A673 (cell line): ENCODE data around the gene BMERB1. TPM values are rescaled to one million over a fixed set of nuclear protein-coding genes. Genes with fewer than 3 reads are reported as not detected.
"Not testable (repeated sequence)": the region's sequence is repeated elsewhere in the genome, so short reads cannot be mapped to it uniquely, and the experiment has no call there.

Source experiments
- BruUV-seq: library from RNA; stranded (reverse); fragments of 400-500 nt; replicated peaks from 2 replicates; lab custom pipeline; 2021; lab: Mats Ljungman, UMichigan
- CTCF ChIA-PET: fragments of 300-600 bp; sonication (Branson Sonifier 250); formaldehyde crosslinking; loops from one replicate; lab custom pipeline; 2022; ENCODE audit warnings: antibody characterized with exemption; lab: Charles Lee
- POLR2A ChIA-PET: fragments of 300-600 bp; sonication (Branson Sonifier 250); formaldehyde crosslinking; loops from one replicate; lab custom pipeline; 2022; ENCODE audit warnings: antibody characterized with exemption; ENCODE audit not compliant: low non-redundant PET; lab: Charles Lee
- DNase-seq: peaks from one replicate; pipeline ENCODE4 v3.0.0-alpha.2; 2015; ENCODE audit warnings: low spot score
- H3K27ac ChIP-seq: fragments of 200-600 bp; sonication (generic); 2 replicates; pipeline ENCODE4 v1.5.1; 2016; ENCODE audit warnings: mixed run types, low read depth, mild to moderate bottlenecking, mixed read lengths, antibody characterized with exemption, low read length; ENCODE audit not compliant: poor library complexity, severe bottlenecking
- H3K27me3 ChIP-seq: fragments of 200-600 bp; sonication (generic); replicated peaks from 2 replicates; pipeline ENCODE4 v1.6.1; 2017; ENCODE audit warnings: mixed run types, low read depth, mild to moderate bottlenecking, mixed read lengths, antibody characterized with exemption, low read length; ENCODE audit not compliant: insufficient read depth, poor library complexity
- H3K36me3 ChIP-seq: fragments of 200-600 bp; sonication (generic); 2 replicates; pipeline ENCODE4 v1.6.1; 2016; ENCODE audit warnings: mixed run types, mild to moderate bottlenecking, mixed read lengths, antibody characterized with exemption, low read length; ENCODE audit not compliant: insufficient read depth, poor library complexity, severe bottlenecking
- H3K4me1 ChIP-seq: fragments of 200-600 bp; sonication (generic); 2 replicates; pipeline ENCODE4 v1.6.1; 2017; ENCODE audit warnings: mixed run types, mild to moderate bottlenecking, mixed read lengths, antibody characterized with exemption, low read length; ENCODE audit not compliant: insufficient read depth, poor library complexity, severe bottlenecking
- H3K4me3 ChIP-seq: fragments of 200-600 bp; sonication (generic); 2 replicates; pipeline ENCODE4 v1.5.1; 2016; ENCODE audit warnings: low read depth, mixed run types, mild to moderate bottlenecking, mixed read lengths, low read length; ENCODE audit not compliant: poor library complexity, severe bottlenecking
- H3K9me3 ChIP-seq: fragments of 200-600 bp; sonication (generic); 2 replicates; pipeline ENCODE4 v1.6.1; 2016; ENCODE audit warnings: mixed run types, low read depth, mild to moderate bottlenecking, mixed read lengths, antibody characterized with exemption, low read length; ENCODE audit not compliant: poor library complexity, severe bottlenecking
- CTCF ChIP-seq: fragments of 300-800, 200-600 bp; sonication (generic); conservative IDR thresholded peaks from 2 replicates; pipeline ENCODE4 v1.5.1; 2017; ENCODE audit warnings: low read depth, mild to moderate bottlenecking, antibody characterized with exemption, low read length, moderate library complexity, mixed read lengths
- EZH2 ChIP-seq: fragments of 200-600 bp; sonication (generic); IDR thresholded peaks from 2 replicates; pipeline ENCODE4 v1.6.1; 2017; ENCODE audit warnings: borderline replicate concordance, low read depth, mild to moderate bottlenecking, mixed read lengths, antibody characterized with exemption, low read length; ENCODE audit not compliant: poor library complexity, severe bottlenecking
- intact Hi-C: fragments of 100-400 bp; cut with micrococcal nuclease; formaldehyde crosslinking; loops from one replicate; pipeline ENCODE4 v1.10.0; 2022; ENCODE audit not compliant: unreplicated experiment
- total RNA-seq: library from RNA; stranded (reverse); gene quantifications from 2 replicates; pipeline ENCODE4 v1.2.3, GENCODE V29; 2021

BMERB1 gene
- total RNA-seq, 1 experiment from 2014 or later = 11.5 TPM

DNA sequence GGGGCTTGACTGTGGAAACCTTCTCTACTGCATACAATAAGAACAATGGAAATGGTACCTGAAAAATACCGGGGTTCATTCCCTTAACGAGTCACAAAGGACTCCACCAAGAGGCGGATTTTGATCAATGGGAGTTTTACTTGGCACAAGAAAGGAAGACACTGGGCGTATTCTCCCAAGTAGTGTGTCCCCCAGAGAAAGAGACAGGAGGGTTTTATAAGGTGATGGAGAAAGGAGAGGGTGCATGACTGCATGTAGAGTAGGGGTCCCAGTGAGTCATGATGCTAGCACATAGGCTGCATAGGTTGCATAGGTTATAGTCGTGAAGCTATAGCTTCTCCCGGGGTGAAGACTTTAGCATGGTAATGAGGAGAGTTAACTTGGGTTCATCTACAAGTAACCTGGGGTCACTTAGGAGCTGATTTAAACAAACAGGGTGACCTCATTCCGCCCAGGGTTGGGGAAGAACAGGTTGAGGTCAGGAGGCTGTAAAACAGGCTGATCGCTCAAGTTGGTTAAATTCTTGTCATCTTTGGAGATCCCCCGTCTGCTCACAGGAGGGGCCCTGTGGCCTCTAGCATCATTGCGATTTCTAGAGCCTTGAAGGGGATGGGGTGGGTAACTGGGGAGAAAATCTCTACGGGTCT is 37.3 kb upstream of the BMERB1 start:
- intact Hi-C loops = no loop called here
- DNase-seq = no peak
- TF ChIP-seq EZH2 (no peak), CTCF (no peak)
- Histone ChIP-seq H3K27me3 (no peaks in the 10 kb centered on the region), H3K9me3 (no peaks in the 10 kb centered on the region), H3K4me3 (no peak overlapping the region), H3K27ac (no peak overlapping the region), H3K36me3 (no peaks in the 10 kb centered on the region), H3K4me1 (no peaks in the 10 kb centered on the region)
- ChIA-PET CTCF (no interaction called here), POLR2A (no interaction called here)
- no TSS peak for BruUV-seq

- no peaks in the 10 kb centered on the region for H3K4me1 ChIP-seq
- no peaks in the 10 kb centered on the region for H3K36me3 ChIP-seq
- H3K27ac ChIP-seq = no peak overlapping the region
- ChIA-PET POLR2A (no interaction called here), CTCF (no interaction called here)
- no peaks in the 10 kb centered on the region for H3K27me3 ChIP-seq
- no TSS peak for BruUV-seq
- DNase-seq = no peak
- H3K9me3 ChIP-seq = no peaks in the 10 kb centered on the region
- TF ChIP-seq EZH2 (no peak), CTCF (no peak)
- no peak overlapping the region for H3K4me3 ChIP-seq
- intact Hi-C loops = no loop called here
Observed at GRCh38 chr16:15398618-15399316, 35.6 kb upstream of the BMERB1 start.

- no peak overlapping the region for H3K27ac ChIP-seq
- H3K9me3 ChIP-seq = no peaks in the 10 kb centered on the region
- no peak for DNase-seq
- intact Hi-C loops = no loop called here
- H3K4me1 ChIP-seq = no peaks in the 10 kb centered on the region
- ChIA-PET CTCF (no interaction called here), POLR2A (no interaction called here)
- no peaks in the 10 kb centered on the region for H3K27me3 ChIP-seq
- BruUV-seq = no TSS peak
- TF ChIP-seq EZH2 (no peak), CTCF (no peak)
- H3K4me3 ChIP-seq = no peak overlapping the region
- H3K36me3 ChIP-seq = no peaks in the 10 kb centered on the region
Observed at GRCh38 chr16:15399317-15399716, 35.1 kb upstream of the BMERB1 start.

DNA sequence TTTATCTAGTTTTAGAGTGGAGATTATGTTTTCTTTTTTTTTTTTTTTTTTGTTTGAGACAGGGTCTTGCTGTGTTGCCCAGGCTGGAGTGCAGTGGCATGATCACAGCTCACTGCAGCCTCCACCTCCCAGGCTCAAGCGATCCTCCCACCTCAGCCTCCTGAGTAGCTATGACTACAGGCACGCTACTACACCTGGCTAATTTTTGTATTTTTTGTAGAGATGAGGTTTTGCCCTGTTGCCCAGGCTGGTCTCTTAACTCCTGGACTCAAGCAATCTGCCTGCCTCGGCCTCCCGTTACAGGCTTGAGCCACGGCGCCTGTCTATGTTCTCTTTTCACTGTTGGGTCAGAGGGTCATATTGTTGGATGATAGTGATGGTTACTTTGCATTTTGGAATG is 34.1 kb upstream of the BMERB1 start:
- CTCF ChIA-PET, H3K9me3 ChIP-seq, H3K4me3 ChIP-seq, H3K4me1 ChIP-seq, H3K27me3 ChIP-seq, H3K27ac ChIP-seq, BruUV-seq, intact Hi-C loops, H3K36me3 ChIP-seq, DNase-seq: not testable (repeated sequence)
- POLR2A ChIA-PET = interaction anchor here (0.5 kb wide), 1 partner anchor 19 kb away, joined by 3 read pairs; no protein-coding TSS in a partner anchor
